Raji (cell line): Measurements from ENCODE around the gene KDM4F.
"Not testable (repeated sequence)": the region's sequence is repeated elsewhere in the genome, so short reads cannot be mapped to it uniquely, and the experiment has no call there.

Source experiments
- POLR2A ChIP-seq: IDR thresholded peaks from 2 replicates; pipeline ENCODE4 v1.6.1; 2011; ENCODE audit warnings: low read depth, low read length, control low read depth; ENCODE audit not compliant: insufficient read depth

The KDM4F gene

GRCh38 chr11:95049122-95049521, at the start of gene KDM4F:
TSS of gene KDM4F (plus strand) at chr11:95049422.
- not testable (repeated sequence) for TF ChIP-seq POLR2A

GRCh38 chr11:95003716-95004115, 45.5 kb upstream of the KDM4F start:
- TF ChIP-seq POLR2A: no peak

- no peak for TF ChIP-seq POLR2A
These were observed 43.6 kb upstream of the KDM4F start for GRCh38 chr11:95005642-95006041.

GRCh38 chr11:95011376-95011775, 37.8 kb upstream of the KDM4F start:
- TF ChIP-seq POLR2A: no peak

- no peak for TF ChIP-seq POLR2A
These were observed 34.9 kb upstream of the KDM4F start for GRCh38 chr11:95014184-95014821.

GRCh38 chr11:95016139-95016538, 33.1 kb upstream of the KDM4F start:
- no peak for TF ChIP-seq POLR2A

GRCh38 chr11:95024958-95025357, 24.3 kb upstream of the KDM4F start, which contains the start of gene KDM4E:
TSS of gene KDM4E (plus strand) at chr11:95025258. CDS start at chr11:95025558, 300 bp downstream.
- no peak for TF ChIP-seq POLR2A

- no peak for TF ChIP-seq POLR2A
These were observed 20.9 kb upstream of the KDM4F start for GRCh38 chr11:95028357-95028756.

GRCh38 chr11:95033051-95033450, 16.2 kb upstream of the KDM4F start:
- TF ChIP-seq POLR2A: no peak

- TF ChIP-seq POLR2A: no peak
These were observed 13.9 kb upstream of the KDM4F start for GRCh38 chr11:95035316-95035715.

GRCh38 chr11:95042239-95042638, 7.0 kb upstream of the KDM4F start:
- no peak for TF ChIP-seq POLR2A

- TF ChIP-seq POLR2A: no peak
These were observed 6.3 kb upstream of the KDM4F start for GRCh38 chr11:95042906-95043305.

GRCh38 chr11:95044010-95044409, 5.2 kb upstream of the KDM4F start:
- no peak for TF ChIP-seq POLR2A

- TF ChIP-seq POLR2A: no peak
These were observed 3.4 kb upstream of the KDM4F start for GRCh38 chr11:95045812-95046211.

GRCh38 chr11:95050595-95051202, 1.5 kb downstream of the KDM4F start:
- TF ChIP-seq POLR2A: no peak

GRCh38 chr11:95054356-95054755, 5.1 kb downstream of the KDM4F start:
- TF ChIP-seq POLR2A: no peak
